ENCODE results near the gene NR3C1.

The NR3C1 gene

DNA sequence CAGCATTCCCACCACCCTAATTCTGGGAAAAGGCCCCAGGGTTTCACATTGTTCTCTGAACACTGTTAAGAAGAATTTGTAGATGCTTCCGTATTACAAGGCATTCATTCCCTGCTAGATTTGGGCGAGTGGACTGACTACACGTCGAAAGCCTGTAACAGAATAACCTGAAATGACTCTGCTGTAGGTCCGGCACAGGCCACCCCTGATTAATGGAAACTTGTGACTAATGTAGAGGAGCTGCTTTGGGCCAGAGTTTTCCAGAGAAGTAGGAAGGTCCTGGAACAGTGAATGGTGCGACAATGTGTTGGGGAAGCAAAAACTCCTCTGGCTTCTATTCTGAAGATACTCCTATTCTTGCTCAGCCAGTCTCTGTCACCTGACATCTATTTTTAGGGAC is 87.6 kb downstream of the NR3C1 start:
- peaks cover 19% of the 10 kb centered on the region for H3K79me1 ChIP-seq (replicated peaks; ENCODE audit: low read length, poor library complexity, severe bottlenecking)
- H2AFZ ChIP-seq (ENCODE audit: low read depth, low read length), result no peak overlapping the region
- no peak overlapping the region for H4K8ac ChIP-seq (ENCODE audit: low read length)
- H2BK15ac ChIP-seq (ENCODE audit: low read depth, poor library complexity, severe bottlenecking), result no peak overlapping the region
- peaks cover 0 to 20% of the 10 kb centered on the region in 2 experiments for H3K36me3 ChIP-seq (ENCODE audit: control insufficient read depth in 1 of 2, insufficient read depth in 2 of 2, low read depth in 1 of 2, low read length in 2 of 2)
- H3K9me3 ChIP-seq (ENCODE audit: control insufficient read depth, low read length), result no peaks in the 10 kb centered on the region
- H2BK120ac ChIP-seq (ENCODE audit: low read depth, low read length), result no peak overlapping the region
- H3K4ac ChIP-seq (ENCODE audit: low read depth in 1 of 2, low read length in 2 of 2), result peak overlapping the region in 1 of 2 experiments; percentile 49
- no peaks in the 10 kb centered on the region for H3K27me3 ChIP-seq (ENCODE audit: control insufficient read depth in 1 of 2, insufficient read depth in 1 of 2, low read length in 2 of 2)
- H3K9ac ChIP-seq (ENCODE audit: low read length), result peak overlapping the region; percentile 66
- WGBS, result 89% methylated on average over 6 of the region's 6 CpGs
- no peak overlapping the region for H3K4me3 ChIP-seq (ENCODE audit: insufficient read depth in 1 of 2, low read depth in 1 of 2, low read length in 2 of 2)
- peaks cover 1% of the 10 kb centered on the region for H3K4me1 ChIP-seq (ENCODE audit: control insufficient read depth, insufficient read depth, low read depth, low read length)
- H2AK5ac ChIP-seq (ENCODE audit: low read length, severe bottlenecking), result no peak overlapping the region
- no peak overlapping the region for H3K4me2 ChIP-seq (ENCODE audit: low read length, poor library complexity, severe bottlenecking)
- no peak overlapping the region for H2BK5ac ChIP-seq (ENCODE audit: low read depth, low read length, poor library complexity, severe bottlenecking)
- H2BK12ac ChIP-seq (ENCODE audit: low read length in 2 of 2), result no peak overlapping the region
- no peak overlapping the region for H3K23ac ChIP-seq (ENCODE audit: low read length in 2 of 2)
- no peak overlapping the region for H3K27ac ChIP-seq (ENCODE audit: low read length, poor library complexity, severe bottlenecking)
- H4K91ac ChIP-seq (ENCODE audit: low read length), result no peak overlapping the region
- no peak overlapping the region for H3K14ac ChIP-seq (ENCODE audit: low read length in 2 of 2)
- H3K18ac ChIP-seq (ENCODE audit: low read depth in 1 of 2, low read length in 2 of 2), result peak overlapping the region in 1 of 2 experiments; percentile 16
- DNase-seq, result no peak

- Histone ChIP-seq H2AK5ac (ENCODE audit: low read length, severe bottlenecking) (no peak overlapping the region), H2BK12ac (ENCODE audit: low read length in 2 of 2) (no peak overlapping the region), H3K79me1 (replicated peaks; ENCODE audit: low read length, poor library complexity, severe bottlenecking) (peaks cover 17% of the 10 kb centered on the region), H4K91ac (ENCODE audit: low read length) (no peak overlapping the region), H2BK15ac (ENCODE audit: low read depth, poor library complexity, severe bottlenecking) (no peak overlapping the region), H3K4ac (ENCODE audit: low read depth in 1 of 2, low read length in 2 of 2) (no peak overlapping the region), H3K27me3 (ENCODE audit: control insufficient read depth in 1 of 2, insufficient read depth in 1 of 2, low read length in 2 of 2) (no peaks in the 10 kb centered on the region), H2AFZ (ENCODE audit: low read depth, low read length) (no peak overlapping the region), H3K27ac (ENCODE audit: low read length, poor library complexity, severe bottlenecking) (no peak overlapping the region), H3K4me3 (ENCODE audit: insufficient read depth in 1 of 2, low read depth in 1 of 2, low read length in 2 of 2) (no peak overlapping the region), H3K36me3 (ENCODE audit: control insufficient read depth in 1 of 2, insufficient read depth in 2 of 2, low read depth in 1 of 2, low read length in 2 of 2) (peaks cover 0 to 27% of the 10 kb centered on the region in 2 experiments), H2BK120ac (ENCODE audit: low read depth, low read length) (no peak overlapping the region), H4K8ac (ENCODE audit: low read length) (no peak overlapping the region), H3K14ac (ENCODE audit: low read length in 2 of 2) (no peak overlapping the region), H3K4me1 (ENCODE audit: control insufficient read depth, insufficient read depth, low read depth, low read length) (peaks cover 1% of the 10 kb centered on the region), H3K18ac (ENCODE audit: low read depth in 1 of 2, low read length in 2 of 2) (no peak overlapping the region), H3K9ac (ENCODE audit: low read length) (peak overlapping the region; percentile 66), H2BK5ac (ENCODE audit: low read depth, low read length, poor library complexity, severe bottlenecking) (no peak overlapping the region), H3K4me2 (ENCODE audit: low read length, poor library complexity, severe bottlenecking) (no peak overlapping the region), H3K9me3 (ENCODE audit: control insufficient read depth, low read length) (no peaks in the 10 kb centered on the region), H3K23ac (ENCODE audit: low read length in 2 of 2) (no peak overlapping the region)
- WGBS, result no CpG with 5 or more reads among the region's 3 CpGs
- DNase-seq, result no peak
These were observed 88.3 kb downstream of the NR3C1 start for GRCh38 chr5:143315214-143315613.

DNA sequence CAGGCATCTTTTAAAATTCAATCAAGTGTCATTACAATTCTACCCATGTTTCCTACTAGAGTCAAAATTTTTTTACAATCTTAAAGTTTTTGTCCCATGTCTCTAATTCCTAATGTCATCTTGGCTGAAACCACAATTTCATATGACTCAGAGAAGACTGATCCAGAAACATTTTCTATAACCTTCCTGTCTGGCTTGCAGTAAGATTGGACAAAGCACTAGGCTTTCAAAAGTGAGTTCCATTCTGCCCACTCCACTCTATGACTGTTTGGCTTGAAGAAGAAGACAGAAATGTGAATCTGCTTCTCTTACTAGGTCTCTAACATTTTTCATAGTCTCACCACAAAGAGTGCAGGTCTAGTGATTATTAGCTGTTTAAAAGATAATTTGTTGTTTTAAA is 88.8 kb downstream of the NR3C1 start:
- Histone ChIP-seq H3K4me3 (ENCODE audit: insufficient read depth in 1 of 2, low read depth in 1 of 2, low read length in 2 of 2) (no peak overlapping the region), H3K4me1 (ENCODE audit: control insufficient read depth, insufficient read depth, low read depth, low read length) (peaks cover 1% of the 10 kb centered on the region)
- DNase-seq, result peak; percentile 76

DNA sequence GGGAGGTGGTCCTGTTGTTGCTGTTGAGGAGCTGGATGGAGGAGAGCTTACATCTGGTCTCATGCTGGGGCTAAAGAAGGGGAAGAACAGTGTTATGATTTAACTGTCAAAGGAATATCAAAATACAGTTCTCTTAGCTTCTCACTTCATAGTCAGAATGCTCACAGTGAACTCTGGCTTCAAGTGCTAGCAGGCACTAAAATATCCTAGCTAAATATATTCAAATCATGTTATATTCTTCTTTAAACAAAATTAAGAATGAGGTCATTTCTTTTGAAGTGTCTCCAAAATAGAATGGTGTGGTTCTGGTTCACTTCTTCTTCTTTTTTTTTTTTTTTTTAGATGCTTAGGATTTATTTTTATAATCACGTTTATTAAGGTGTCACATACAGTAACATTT is 89.4 kb downstream of the NR3C1 start:
- Histone ChIP-seq H4K91ac (ENCODE audit: low read length) (no peak overlapping the region), H2AFZ (ENCODE audit: low read depth, low read length) (no peak overlapping the region), H3K4ac (ENCODE audit: low read depth in 1 of 2, low read length in 2 of 2) (peak overlapping the region in 1 of 2 experiments; percentile 61), H3K23ac (ENCODE audit: low read length in 2 of 2) (no peak overlapping the region), H3K14ac (ENCODE audit: low read length in 2 of 2) (no peak overlapping the region), H2BK12ac (ENCODE audit: low read length in 2 of 2) (peak overlapping the region in 1 of 2 experiments; percentile 84), H3K4me3 (ENCODE audit: insufficient read depth in 1 of 2, low read depth in 1 of 2, low read length in 2 of 2) (no peak overlapping the region), H2BK5ac (ENCODE audit: low read depth, low read length, poor library complexity, severe bottlenecking) (no peak overlapping the region), H3K4me1 (ENCODE audit: control insufficient read depth, insufficient read depth, low read depth, low read length) (no peaks in the 10 kb centered on the region), H3K79me1 (replicated peaks; ENCODE audit: low read length, poor library complexity, severe bottlenecking) (peaks cover 16% of the 10 kb centered on the region), H3K36me3 (ENCODE audit: control insufficient read depth in 1 of 2, insufficient read depth in 2 of 2, low read depth in 1 of 2, low read length in 2 of 2) (peaks cover under 1 to 38% of the 10 kb centered on the region in 2 experiments), H3K4me2 (ENCODE audit: low read length, poor library complexity, severe bottlenecking) (no peak overlapping the region), H4K8ac (ENCODE audit: low read length) (no peak overlapping the region), H3K27me3 (ENCODE audit: control insufficient read depth in 1 of 2, insufficient read depth in 1 of 2, low read length in 2 of 2) (no peaks in the 10 kb centered on the region), H2AK5ac (ENCODE audit: low read length, severe bottlenecking) (peak overlapping the region; percentile 21), H3K9me3 (ENCODE audit: control insufficient read depth, low read length) (no peaks in the 10 kb centered on the region), H3K27ac (ENCODE audit: low read length, poor library complexity, severe bottlenecking) (no peak overlapping the region), H2BK120ac (ENCODE audit: low read depth, low read length) (no peak overlapping the region), H3K18ac (ENCODE audit: low read depth in 1 of 2, low read length in 2 of 2) (peak overlapping the region in 1 of 2 experiments; percentile 34), H2BK15ac (ENCODE audit: low read depth, poor library complexity, severe bottlenecking) (no peak overlapping the region), H3K9ac (ENCODE audit: low read length) (peak overlapping the region; percentile 66)
- WGBS, result no CpG with 5 or more reads among the region's 1 CpG
- DNase-seq, result no peak

More for the DNA sequence above, 88.8 kb downstream of the NR3C1 start:
- H2BK120ac ChIP-seq (ENCODE audit: low read depth, low read length), result no peak overlapping the region
- no peak overlapping the region for H2BK5ac ChIP-seq (ENCODE audit: low read depth, low read length, poor library complexity, severe bottlenecking)
- H2BK12ac ChIP-seq (ENCODE audit: low read length in 2 of 2), result no peak overlapping the region
- no peak overlapping the region for H4K91ac ChIP-seq (ENCODE audit: low read length)
- peaks cover 0 to 32% of the 10 kb centered on the region in 2 experiments for H3K36me3 ChIP-seq (ENCODE audit: control insufficient read depth in 1 of 2, insufficient read depth in 2 of 2, low read depth in 1 of 2, low read length in 2 of 2)
- no peak overlapping the region for H3K4ac ChIP-seq (ENCODE audit: low read depth in 1 of 2, low read length in 2 of 2)
- no peak overlapping the region for H3K4me2 ChIP-seq (ENCODE audit: low read length, poor library complexity, severe bottlenecking)
- H2AFZ ChIP-seq (ENCODE audit: low read depth, low read length), result no peak overlapping the region
- no peak overlapping the region for H3K18ac ChIP-seq (ENCODE audit: low read depth in 1 of 2, low read length in 2 of 2)
- no peak overlapping the region for H3K27ac ChIP-seq (ENCODE audit: low read length, poor library complexity, severe bottlenecking)
- no peak overlapping the region for H2BK15ac ChIP-seq (ENCODE audit: low read depth, poor library complexity, severe bottlenecking)
- H3K23ac ChIP-seq (ENCODE audit: low read length in 2 of 2), result no peak overlapping the region
- H3K14ac ChIP-seq (ENCODE audit: low read length in 2 of 2), result no peak overlapping the region
- H4K8ac ChIP-seq (ENCODE audit: low read length), result no peak overlapping the region
- H3K27me3 ChIP-seq (ENCODE audit: control insufficient read depth in 1 of 2, insufficient read depth in 1 of 2, low read length in 2 of 2), result no peaks in the 10 kb centered on the region
- no peak overlapping the region for H2AK5ac ChIP-seq (ENCODE audit: low read length, severe bottlenecking)
- H3K79me1 ChIP-seq (replicated peaks; ENCODE audit: low read length, poor library complexity, severe bottlenecking), result peaks cover 18% of the 10 kb centered on the region
- H3K9me3 ChIP-seq (ENCODE audit: control insufficient read depth, low read length), result no peaks in the 10 kb centered on the region
- H3K9ac ChIP-seq (ENCODE audit: low read length), result peak overlapping the region; percentile 66

Data from mesenchymal stem cell (in vitro differentiated cells and primary cell).